ENCODE data around the gene DRAM1. TPM values are rescaled to one million over a fixed set of nuclear protein-coding genes. Genes with fewer than 3 reads are reported as not detected.
"Not testable (repeated sequence)": the region's sequence is repeated elsewhere in the genome, so short reads cannot be mapped to it uniquely, and the experiment has no call there.

DRAM1 gene
- total RNA-seq, 1 donor from 2014 or later = 4.7 TPM

DNA sequence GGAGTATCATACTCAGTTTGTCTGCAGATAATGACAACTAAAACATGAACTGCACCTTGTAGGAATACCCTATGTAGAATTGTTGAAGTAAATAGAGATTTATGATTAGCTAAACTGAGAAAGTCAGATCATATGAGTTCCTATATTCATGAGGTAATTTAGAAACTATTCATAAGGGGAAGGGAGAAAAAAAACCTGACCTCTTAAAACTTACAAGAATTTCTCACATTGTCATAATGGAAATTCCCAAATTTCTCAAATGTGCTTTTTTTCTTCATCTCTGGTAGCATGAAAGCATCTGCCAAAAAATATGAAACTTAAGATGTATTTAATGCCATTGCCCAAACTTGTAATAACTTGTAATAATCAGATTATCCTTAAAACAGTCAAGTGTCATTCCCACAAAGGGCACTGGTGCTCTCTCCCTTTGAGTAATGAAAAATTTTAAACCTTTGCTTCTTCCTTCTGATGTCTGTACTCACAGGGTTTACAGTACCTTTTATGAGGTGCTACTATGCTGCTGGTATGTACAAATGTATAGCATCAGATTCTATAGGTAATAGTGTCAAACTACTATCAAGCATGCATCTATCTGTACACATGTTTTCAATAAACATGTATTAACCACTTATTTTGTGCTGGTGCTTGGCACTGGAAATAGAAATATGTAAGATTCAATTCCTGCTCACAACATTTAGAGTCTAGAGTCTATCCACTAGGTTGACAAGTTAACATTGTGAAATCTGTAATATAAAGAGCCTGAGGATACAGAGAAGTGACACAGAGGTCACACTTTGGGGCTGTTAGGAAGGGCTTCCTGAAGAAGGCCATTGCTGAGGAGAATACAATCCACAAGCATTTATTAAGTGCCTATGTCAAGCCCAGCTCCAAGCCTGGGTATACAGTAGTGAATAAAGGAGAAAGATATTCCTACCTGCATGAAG lies 17.4 kb upstream of the DRAM1 start:
- DNase-seq = no peak

DNA sequence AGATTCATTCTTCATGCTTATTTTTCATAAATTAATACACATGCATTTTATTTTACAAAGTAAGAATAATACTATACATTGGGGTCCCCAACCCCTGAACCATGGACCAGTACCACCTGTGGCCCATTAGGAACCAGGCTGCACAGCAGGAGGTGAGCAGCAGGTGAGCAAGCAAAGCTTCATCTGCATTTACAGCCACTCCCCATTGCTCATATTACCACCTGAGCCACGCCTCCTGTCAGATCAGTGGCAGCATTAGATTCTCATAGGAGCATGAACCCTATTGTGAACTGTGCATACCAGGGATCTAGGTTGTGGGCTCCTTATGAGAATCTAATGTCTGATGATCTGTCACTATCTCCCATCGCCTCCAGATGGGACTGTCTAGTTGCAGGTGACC lies 15.7 kb upstream of the DRAM1 start:
- not testable (repeated sequence) for DNase-seq

DNA sequence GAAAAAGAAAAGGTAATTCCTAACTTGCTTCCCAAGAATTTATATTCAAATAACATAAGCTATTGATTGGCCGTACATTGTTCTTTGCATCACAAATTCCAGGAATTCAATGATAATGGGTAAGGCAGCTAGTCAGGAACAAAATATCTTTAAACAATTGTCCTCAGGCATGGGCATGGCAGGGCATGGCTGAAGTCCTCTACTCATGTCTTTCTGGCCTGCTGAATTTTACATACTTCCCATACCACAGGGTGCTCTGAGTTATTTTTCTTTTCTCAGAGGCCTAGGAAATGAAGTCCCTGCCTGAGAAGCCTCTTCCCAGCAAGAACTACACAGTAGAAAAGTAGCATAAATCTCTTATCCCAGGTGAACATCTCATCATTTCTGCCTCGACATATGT lies 15.1 kb upstream of the DRAM1 start:
- DNase-seq = no peak

DNA sequence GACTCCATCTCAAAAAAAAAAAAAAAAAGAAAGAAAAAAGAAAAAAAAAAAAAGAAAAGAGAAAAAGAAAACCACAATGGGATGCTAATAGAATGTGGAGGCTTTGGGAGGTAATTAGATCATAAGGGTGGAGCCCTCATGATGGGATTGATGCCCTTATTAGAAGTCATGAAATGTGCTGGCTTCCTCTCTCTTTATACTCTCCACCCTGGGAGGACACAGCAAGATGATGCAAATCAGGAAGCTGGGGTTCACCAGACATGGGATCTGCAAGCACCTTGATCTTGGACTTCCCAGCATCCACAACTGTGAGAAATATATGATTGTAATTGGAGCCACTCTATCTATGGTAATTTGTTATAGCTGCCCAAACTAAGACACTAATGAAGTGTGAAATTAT lies 13.4 kb upstream of the DRAM1 start:
- no peak for DNase-seq

DNA sequence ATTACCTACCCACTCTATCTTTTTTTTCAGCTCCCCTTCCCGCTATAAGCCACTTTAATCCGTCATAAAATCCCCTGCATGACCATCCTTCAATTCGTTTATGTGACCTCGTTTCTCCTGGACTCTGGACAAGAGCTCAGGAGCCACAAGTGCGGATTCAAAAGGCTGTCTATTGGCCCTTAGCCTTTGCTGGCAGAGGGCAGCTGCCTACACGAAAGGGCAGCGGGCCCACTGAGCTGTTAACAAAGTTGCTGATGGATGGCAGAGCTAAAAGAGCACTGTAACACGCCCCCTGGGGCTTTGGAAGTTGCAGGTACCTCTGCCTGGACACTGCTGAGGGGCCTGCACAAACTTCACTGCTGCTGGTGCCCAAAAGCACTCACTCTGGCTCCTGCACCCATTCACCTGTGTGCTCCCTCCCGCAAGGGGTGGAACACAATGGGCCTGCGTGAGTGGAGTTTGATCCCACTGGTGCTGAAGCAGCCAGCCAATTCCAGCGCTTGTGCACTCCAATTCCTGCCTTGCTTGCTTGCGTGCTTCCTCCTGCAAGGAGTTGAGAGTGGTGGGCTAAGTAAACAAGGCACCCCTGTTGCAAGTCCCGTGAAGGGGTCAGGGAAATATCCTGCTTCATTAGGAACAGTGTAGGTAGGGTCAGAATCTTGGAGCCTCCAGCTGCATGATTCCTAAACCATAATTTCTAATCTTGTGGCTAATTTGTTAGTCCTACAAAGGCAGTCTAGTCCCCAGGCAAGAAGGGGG lies 10.6 kb upstream of the DRAM1 start:
- no peak for DNase-seq

DNA sequence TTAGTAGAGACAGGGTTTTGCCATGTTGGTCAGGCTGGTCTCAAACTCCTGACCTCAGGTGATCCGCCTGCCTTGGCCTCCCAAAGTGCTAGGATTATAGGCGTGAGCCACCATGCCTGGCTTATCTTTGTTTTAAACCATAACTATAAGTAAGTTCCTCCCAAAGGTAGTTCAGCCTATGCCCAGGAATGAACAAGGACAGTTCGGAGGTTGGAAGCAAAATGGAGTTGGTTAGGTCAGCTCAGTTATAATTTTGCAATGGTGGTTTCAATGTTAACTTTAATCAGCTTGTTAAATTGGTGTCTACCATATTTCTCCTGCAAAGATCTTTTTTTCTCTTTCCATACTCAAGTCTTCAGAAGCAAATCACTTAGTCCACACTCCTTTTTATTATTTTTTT lies 9.8 kb upstream of the DRAM1 start:
- DNase-seq = not testable (repeated sequence)

DNA sequence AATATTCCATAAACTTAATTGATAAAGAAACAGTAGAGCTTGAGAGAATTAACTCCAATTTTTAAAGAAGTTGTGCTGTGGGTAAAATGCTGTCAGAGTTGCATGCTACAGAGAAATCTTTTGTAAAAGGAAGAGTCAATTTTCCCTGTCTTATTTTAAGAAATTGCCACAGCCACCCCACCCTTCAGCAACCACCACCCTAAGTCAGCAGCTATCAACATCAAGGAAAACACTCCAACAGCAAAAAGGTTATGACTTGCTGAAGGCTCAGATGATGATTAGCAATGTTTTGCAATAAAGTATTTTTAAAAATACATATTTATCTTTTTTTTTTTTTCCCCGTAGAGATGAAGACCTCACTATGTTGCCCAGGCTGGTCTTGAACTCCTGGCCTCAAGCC lies 6.5 kb upstream of the DRAM1 start:
- DNase-seq = no peak

DNA sequence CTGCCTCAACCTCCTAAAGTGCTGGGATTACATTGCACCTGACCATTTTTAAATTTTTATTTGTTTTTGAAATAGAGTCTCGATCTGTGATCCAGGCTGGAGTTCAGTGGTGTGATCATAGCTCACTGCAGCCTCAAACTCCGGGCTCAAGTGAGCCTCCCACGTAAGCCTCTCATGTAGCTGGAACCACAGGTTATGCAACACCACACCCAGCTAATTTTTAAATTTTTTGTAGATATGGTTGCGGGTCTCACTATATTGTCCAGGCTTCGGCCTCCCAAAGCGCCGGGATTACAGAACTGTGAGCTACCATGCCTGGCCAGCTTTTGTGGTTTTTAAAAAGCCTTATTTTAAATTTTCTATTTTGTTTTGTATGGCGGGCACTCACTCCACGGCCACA lies 2.2 kb upstream of the DRAM1 start:
- DNase-seq = no peak

DNA sequence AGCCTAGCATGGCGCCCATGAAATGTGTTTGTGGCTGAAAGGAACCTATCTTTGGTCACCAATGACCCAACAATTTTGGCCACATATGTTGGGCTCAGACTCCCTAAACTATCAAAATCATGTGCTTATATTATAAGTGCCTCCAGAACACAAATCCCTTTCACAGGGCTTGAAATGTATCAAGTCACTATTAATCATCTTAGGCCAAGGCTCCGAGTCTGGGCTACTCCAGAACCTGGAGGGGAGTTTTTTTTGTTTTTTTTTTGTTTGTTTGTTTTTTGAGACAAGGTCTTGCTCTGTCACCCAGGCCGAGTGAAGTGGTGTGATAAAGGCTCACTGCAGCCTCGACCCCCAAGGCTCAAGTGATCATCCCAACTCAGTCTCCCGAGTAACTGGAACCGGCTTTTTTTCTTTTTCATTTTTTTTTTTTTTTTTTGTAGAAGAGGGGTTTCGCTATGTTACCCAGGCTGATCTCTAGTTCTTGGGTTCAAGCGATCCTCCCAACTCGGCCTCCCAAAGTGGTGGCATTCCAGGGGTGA lies 989 bp upstream of the DRAM1 start:
- no peak for DNase-seq

DNA sequence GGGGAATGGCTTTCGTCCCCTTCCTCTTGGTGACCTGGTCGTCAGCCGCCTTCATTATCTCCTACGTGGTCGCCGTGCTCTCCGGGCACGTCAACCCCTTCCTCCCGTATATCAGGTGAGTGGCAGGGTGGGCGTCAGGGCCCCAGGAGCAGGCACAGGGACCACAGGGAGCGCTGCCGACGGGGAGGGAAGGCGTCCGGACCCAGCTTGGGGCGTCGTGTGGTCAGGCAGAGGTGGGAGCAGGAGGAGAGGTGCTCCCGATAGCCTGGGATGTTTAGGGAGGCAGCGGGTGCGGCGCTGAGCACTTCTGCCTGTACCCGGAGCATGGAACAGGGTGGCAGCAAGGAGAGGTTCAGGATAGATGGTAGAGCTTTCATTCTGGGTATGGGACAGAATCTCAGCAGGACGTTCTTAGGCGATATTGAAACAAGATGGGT lies 444 bp downstream of the DRAM1 start:
- no peak for DNase-seq

DNA sequence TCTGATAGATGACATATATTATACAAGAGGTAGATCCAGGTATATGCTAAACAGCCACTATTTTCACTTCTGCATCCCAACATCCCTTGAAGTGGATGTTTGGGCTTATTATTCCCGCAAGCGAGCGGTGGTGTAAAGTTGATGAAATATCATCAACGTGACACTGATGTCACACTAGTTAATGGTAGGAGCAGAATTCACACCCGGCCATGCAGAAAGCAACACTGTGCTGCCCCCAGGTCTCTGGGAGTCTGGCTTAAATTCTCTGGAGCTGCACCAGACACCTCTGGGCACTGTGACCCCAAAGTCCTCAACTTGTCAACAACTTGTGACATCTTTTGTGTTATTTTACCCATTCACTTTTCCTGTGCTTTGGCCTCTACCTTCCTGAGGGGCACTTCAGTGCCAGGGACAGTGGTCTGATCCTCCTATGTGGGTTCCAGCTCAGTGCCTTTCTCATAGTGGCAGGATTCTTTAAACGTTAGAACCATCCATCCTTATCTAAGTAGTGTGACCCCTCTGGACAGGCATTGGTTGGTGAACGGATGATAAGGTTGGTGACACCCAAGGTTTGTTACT lies 952 bp downstream of the DRAM1 start:
- DNase-seq = no peak

DNA sequence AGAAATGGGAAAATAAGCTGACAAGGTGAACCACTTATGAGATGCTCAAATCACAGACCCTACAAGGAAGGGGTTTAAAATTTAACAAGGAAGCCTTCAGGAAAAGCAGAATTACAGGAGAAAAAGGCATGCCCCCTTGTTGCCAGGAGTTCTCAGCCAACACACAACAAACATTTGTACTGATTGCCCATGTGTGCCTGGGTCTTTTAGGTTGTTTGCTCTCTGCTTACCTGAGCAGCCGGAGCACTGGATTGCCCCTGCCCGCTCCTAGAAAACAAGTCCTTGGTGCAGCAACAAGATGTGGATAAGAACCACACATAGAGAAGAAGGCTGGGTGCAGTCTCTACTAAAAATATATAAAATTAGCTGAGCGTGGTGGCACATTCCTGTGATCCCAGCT lies 3.4 kb downstream of the DRAM1 start:
- DNase-seq = no peak

DNA sequence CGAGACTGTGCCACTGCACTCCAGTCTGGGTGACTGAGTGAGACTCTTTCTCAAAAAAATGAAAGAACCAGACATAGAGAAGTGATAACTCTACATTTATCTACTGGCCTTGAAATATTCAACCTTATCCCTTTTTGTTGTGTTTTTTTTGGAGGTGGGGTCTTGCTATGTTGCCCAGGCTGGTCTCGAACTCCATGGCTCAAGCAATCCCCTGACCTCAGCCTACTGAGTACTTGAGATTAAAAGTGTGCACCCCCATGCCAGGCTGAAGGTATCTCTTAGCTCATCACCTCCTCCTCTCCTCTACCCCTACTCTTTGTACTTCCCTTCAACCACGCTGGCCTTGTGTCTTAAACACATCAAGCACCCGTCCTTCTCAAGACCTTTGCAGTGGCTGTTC lies 3.8 kb downstream of the DRAM1 start:
- no peak for DNase-seq

DNA sequence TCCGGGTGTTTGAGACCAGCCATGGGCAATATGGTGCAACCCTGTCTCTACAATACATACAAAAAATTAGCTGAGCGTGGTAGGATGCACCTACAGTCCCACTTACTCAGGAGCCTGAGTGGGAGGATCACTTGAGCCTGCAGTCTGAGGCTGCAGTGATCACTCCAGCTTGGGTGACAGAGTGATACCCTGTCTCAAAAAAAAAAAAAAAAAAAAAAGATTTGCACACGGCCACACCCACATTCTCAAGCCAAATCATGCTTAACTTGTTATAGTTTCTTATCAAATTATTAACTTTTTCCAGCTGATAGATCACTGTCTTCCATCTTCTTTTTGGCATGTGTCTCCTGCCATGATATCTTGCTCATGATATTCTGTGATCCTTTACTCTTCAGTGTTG lies 6.8 kb downstream of the DRAM1 start:
- DNase-seq = no peak

DNA sequence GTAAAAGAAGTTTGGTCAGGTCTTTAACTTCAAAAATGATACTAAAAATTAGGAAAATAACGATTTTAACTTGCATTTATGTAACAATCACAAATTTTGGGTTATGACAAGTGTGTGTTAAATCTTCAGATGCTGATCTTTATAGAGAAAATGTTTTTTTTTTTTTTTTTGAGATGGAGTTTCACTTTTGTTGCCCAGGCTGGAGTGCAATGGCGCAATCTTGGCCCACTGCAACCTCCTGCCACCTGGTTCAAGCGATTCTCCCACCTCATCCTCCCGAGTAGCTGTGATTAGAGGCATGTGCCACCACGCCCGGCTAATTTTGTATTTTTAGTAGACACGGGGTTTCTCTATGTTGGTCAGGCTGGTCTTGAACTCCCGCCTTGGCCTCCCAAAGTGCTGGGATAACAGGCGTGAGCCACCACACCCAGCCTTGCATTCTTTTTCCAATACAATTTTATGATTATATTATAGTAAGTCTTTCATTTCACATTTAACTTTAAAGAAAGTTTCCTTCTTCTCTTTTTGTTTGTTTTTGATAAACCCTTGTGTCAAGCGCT lies 7.5 kb downstream of the DRAM1 start:
- DNase-seq = not testable (repeated sequence)

DNA sequence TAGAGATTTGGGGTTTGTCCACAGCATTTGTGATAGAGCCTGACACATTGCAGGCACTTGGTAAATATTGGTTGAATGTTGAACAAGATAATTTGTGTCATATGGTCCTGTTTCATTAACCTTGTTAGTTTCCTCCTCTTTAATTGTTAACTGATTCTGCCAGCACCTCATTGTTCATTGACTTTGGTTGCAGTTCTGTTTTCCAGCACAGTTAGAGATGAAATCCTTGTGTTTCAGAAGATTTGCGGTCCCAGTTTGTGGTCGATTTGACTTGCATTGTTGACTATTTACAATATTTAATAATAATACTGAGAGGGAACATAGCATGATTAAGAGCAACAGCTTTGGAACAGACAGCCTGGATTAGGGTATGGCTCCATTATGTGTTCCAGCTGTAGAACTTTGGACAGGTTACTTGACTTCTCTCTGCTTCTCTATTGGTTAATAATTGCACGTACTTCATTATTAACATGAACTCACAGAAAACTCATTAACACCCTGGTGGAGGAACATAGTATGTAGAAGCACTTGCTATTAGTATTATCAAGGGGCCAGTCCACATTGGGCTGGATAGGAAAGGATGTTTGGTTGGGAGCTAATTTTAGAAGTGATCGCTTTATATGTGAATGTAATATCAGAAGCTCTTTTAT lies 8.7 kb downstream of the DRAM1 start:
- no peak for DNase-seq

DNA sequence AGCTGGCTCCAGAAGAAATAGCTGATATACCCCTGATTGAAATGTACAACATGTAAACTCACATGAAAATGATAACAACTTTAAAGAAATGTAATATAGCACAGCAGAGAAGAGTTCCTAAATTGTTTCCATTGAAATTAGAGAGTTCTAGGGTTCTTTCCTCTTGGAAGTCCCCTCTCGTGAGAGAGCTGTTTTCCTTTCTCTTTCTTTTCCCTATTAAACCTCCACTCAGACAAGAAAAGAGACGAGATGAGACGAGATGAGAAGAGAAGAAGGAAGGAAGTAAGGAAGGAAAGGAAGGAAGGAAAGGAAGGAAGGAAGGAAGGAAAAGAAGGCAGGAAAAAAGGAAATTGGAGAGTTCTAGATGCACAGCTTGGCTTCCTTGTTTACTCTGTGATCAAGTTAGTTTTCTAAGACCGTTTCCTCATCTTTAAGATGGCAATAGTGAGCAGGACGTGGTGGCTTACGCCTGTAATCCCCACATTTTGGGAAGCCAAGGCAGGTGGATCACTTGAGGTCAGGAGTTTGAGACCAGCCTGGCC lies 11.9 kb downstream of the DRAM1 start:
- no peak for DNase-seq

DNA sequence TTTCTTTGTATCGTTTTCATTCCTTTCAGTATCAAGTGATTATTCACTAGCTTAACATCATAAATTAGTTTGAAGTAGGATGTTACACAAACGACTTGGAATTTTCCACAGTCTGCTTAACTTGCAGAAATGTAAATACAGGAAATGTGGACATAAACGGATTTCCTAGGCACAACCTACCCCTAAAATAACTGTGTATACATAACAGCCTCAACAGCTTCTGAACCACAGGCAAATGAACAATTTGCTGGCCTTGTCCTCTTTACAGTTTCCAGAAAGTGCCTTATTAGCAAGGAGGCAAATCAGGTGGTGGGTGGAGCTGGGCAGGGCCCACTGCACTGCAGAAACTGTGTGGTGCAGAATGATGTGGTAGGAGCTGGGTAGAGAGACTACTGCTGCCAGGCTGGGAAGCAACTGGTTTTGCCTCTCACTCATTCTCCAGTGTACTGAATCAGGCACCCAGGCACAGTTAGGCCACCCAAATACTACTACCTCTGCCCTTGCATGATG lies 14.1 kb downstream of the DRAM1 start:
- DNase-seq = no peak

DNA sequence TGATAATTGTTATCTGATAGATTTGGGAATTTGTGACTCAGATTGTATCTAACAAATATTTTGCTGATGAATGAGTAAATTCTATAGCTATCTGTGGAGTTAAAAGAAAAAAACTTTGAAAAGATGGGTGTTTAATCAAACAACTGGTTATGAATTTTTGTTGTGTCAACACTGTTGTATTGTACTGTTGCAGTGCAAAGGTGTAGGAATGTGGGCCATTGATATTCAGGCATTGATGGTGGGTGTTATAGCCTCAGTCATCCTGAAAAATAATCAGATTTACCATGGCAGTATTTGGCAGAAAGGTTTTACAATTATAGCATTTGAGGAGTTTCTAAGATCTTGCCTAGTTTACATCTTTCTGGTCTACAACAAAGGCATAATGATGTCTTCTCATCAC lies 15.4 kb downstream of the DRAM1 start:
- DNase-seq = no peak

DNA sequence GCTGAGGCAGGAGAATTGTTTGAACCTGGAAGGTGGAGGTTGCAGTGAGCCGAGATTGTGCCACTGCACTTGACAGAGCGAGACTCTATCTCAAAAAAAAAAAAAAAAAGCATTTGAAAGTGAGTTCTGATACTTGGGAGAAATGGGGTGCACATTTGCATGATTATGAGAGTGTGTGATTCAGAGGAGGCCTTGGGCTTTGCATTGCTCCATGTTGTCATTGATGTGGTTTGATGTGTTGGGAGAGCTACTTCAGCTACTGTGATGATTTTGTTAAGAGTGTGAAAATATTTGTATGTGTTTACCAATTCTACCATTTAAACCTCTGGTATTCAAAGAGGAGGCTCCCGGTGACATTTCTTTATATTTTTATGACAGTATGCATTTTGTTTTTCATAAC lies 24.4 kb downstream of the DRAM1 start:
- DNase-seq = no peak

DNA sequence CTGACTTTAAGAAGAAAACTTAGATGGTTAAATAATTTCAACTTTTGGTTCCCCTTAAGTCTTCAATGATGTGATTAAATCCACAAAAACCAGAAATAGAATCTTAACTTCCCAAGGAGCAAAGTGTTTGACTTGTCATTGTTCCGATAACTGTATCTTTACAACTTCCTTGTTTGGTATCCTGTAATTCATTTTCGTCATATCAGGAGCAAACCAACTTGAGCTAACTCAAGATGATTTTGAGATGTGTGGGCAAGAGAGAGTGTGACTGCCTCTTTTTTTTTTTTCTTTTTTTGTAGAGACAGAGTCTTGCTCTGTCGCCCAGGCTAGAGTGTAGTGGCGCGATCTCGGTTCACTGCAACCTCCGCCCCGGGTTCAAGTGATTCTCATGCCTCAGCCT lies 25.3 kb downstream of the DRAM1 start:
- no peak for DNase-seq

DNA sequence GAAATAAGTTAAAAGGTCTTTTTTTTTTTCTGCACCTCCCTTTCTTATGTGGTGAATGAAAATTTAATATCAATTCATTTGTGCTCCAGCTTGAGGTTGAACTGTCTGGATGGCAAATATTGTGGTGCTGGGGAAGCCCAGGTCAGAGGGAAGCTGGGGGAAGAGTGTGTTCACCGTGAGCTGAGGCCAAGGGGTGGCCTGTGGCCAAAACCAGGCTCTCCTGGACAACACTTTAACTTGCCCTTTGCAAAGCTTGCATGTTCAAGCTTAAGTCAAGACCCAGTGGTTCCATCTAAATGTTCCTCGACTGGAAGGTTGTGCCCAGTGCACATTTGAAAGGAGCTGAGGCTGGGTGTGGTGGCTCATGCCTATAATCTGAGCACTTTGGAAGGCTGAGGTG lies 28.8 kb downstream of the DRAM1 start:
- no peak for DNase-seq
